Measurements from ENCODE around the gene SFXN5.

SFXN5 gene

DNA sequence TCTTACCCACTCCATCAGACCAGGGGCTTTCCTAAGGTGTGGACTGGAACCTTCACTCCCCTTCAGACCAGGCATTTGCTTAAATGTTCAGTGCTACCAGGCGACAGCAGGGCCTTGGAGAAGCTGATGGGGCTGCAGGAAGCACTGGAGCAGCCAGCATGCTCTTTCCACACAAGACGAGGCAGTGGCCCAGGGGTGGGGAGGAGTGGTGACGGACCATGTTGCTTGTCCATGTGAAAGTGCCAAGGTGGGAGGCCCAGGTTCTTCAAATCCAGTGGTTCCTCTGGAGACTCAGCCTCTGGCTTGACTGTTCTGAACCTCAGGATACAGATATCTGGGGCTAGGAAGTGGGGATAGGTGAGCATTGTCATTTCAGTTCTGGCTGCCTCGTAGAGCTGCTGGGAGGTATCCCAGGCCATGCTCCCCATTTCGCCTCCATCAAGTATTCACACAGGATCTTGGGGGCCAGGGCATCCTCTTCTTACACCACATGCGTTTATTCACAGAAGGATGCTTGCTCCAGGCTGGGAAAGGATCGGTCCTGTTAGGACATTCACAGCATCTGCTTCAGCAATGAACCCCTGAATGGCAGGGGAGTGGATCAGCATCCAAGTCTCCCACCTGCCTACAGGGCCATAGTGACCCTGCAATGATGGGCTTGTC is 62.2 kb downstream of the SFXN5 start:
- no peak for DNase-seq

DNA sequence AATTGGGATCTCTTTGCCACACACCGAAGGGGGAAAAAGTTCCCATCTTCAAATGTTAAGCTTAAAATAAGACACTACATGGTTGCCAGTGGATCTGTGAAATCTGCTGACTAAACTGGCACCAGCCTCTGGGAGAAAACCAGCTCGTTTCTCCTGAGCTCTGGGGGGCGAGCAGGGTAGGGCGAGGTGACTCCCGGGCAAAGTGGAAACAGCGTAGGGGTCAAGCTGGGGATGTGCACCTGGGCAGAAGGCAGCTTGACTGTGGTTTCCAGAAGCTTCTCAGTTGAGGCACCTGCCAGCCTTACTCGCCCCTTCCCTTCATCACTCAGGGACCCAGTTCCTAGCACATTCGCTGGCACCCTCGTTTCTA is 62.8 kb downstream of the SFXN5 start:
- DNase-seq, result no peak

DNA sequence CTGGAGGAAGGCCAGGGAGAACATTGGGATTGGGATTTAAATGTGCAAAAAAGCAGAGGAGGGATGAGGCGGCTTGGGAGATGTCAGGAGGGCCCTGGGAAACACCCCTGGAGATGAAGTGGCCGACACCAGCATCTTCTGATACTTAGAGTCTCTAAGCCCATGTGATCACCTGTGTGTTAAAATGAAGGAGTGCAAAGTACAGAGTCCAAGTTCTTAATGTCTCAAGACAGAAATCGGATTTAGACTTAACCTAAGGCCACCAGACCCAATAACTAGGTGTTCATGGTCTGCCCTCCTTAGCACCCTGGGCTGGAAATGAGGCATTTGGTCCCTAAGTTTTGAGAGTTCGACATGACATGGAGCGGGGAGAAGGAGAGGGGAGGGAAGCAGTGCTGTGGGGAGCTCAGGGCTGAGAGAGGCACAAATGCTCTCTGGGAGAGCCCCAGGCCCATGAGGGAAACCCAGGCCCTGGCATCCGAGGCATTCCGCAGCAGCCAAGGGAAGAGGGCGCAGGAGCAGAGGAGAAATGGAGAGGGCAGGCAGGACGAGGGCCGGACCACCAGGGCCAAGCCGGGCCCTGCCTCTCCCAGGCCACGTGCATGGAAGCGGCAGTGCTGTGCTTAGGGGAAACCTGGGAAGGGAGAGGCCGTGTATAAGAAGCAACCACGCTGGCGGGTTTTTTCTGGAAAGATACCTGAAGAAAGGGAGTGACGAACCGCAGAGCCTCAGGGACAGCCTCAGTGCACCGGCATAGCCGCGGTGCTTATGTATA is 63.3 kb downstream of the SFXN5 start:
- no peak for DNase-seq

DNA sequence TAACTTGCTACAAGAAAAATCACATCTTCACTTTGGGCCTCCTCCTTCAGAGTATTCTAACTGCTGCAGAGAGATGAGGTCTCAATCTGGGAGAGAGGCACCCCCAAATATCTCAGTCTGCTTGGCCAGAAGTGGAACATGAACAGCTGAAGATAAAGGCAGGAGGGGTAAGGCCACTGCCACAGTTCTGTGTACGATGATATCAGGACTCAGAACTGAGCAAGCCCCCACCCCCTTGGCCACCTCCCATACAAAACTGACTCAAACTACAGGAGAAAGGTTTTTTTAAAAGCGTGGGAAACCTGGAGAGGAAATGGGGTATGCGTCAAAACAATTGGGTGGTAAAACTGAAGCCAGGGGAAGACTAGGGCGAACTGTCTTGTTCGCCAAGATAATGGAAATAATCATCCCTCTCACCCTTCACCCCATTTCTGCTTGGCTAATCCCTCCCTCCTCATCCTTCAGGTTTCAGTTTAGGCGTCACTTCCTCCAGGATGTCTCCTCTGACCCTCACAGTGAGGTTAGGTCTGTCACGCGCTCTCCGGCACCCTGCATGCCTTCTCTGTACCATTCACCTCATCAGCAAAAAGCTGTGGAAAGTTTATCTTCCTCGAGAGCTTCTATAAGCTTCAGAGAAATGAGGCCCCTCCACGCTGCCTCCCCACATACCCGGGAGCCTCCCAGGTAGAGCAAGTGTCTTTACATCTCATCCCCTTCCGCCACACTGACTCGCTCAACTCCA is 64.4 kb downstream of the SFXN5 start:
- no peak for DNase-seq

DNA sequence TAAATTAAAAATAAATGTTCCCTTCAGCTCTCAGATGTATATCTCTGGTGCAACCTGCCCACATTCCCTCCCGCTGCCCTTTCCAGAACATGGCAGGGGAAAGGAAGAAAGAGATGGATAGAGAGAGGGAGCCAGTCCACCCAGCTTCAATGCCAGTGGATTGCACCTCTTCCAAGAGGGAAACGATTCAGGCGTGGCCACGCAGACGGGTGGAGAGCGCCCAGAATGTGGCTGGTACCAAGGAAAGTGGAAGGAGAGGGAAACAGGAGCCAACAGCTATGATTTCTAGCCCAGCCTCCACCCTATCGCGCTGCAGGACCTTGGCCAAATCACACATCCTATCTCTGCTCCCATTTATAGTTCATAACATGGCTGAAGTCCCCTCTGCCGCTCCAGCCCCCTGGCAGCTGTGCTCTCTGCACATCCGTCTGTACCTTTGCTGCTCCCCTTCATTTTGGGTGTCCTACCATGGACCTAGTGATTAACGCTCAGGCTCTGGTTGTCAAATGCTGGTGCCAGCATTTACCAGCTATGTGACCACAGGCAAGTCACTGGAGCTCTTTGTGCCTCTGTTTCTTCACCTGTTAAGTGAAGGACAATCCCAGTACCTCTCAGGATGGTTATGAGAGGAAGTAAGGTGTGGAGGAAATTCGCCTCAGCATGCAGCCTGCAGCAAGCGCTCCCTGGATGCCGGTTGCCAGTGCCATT is 66.5 kb downstream of the SFXN5 start:
- no peak for DNase-seq

DNA sequence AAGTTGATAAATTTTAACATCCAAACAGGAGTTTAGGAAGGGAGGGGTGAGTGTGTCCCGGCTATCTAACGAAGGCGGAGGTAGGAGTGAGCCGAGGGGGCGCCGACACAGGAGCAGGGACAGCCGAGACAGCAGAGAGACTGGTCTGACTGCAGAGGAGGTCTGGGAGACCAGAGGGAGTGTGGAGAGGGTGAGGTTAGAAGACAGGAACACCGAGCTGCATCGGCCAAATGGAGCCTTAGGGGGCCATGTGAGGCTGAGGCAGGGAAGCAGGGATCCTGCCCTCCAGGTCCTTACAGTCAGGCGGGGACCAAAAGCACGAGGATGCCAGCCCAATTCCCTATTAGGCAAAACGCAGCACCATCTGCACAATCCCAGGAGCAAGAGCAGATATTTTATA is 67.0 kb downstream of the SFXN5 start:
- DNase-seq, result no peak

DNA sequence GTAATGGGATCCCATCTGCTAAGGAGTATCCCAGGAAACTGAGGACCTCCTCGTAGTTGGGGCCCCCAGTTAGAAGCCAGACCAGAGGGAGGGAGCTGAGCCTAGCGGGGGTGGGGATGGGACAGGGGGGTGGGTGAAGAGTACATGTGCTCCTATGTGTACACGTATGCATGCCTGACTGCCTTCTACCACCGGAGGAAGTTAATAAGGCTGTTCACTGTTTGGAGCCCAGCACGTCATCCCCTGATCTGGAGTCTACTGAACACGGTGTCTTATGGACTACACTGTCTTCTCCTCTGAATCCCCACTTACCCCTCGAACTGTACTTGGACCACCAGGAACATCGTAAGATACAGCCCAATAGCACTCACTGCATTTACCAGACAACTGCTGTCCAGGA is 68.5 kb downstream of the SFXN5 start:
- DNase-seq, result no peak

DNA sequence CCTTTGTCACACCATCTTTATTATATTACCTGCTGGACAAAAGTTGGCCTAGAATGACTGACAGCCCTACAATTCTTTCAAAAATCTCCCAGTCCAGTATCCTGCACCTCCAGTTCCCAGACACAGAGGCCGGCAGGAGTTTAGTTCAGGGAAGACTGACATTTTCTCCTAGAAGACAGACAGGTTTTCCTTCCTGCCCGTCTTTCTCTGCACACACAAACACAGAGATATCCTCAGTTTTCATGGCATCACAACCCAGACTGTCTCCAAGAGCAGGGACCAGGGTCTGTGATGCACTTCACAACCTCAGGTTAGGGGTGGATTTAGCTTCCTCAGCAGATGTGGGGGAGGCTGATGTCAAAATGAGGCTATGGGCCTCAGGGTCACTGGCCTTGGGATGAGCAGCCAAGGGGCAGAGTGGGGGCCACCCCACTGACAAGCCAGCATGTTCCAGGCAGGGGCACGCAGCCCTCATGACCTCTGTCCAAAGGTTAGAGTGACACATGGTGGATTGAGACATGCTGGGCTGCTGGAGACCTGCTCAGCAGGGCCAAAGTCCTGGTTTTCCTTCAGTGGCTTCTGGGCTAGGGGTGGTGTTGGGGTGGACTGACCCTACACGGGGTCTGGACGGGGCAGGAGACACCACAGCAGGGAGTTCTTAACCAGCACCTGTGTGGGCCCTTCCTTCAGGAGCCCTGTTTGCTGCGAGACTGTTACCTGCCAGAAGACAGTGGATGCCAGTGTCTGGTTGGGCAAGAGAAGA is 70.5 kb downstream of the SFXN5 start:
- no peak for DNase-seq

DNA sequence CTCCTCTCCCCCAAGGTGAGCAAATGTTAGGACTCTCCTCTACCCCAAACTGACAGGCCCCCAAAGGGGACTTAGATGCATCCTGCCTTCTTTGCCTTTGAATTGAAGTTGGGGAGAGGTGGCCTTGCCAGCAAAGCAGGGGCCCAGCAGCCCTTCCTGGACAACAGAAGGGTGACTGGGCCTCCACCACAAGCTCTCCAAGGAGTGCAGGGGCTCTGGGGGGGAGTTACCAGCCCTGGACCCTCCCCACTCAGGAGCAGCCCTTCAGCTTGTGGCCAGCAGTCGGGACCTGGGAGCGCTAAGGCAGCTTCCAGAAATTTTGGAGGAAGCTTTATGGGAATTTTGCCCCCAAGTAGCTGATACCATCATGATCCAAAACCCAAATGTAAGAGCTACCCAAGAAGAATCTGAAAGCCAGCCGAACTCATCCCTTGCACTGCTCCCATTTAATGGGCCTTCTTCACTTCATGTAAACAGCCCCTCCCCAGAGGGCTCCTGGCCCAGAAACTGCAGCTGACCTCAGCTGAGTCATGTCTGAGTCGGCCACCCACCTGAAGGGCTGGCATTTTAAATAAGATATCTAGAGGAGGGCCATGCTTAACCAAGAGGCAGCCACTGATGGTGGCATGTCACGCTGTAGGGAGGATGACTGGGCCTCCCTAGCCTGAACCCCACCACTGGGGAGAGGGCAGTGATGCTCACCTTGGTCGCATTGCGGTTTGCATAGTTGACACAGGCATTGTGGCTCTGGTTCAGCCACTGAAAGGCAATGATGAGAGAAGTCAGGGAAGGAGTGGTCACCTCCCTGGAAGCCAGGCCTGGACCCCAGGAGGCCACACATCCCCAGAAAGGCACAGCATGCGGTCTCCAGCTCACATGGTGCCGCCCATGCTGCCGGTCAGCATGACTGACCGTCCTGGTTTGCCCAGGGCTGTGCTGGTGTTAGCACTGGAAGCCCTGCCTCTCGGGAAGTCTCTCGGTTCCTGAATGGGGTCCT is 71.5 kb downstream of the SFXN5 start:
- DNase-seq, result no peak

DNA sequence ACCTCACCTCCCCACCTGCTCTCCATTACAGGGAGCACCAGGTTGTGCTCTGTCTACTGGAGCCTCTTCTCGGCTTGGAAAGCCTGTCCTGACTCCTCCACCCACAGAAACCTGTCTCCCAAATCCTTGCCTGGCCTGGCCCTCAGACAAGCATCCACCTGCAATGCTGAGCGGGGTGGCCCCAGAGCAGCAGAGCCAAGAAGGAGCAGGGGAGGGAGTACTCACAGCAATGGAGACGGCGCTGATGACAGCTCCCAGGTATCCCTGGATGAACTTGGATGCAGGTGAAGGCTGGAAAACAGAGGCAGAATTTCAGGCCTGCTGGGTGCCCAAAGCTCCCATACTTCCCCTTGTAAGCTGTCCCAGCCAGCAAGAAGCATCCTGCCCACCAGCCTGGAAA is 72.8 kb downstream of the SFXN5 start:
- DNase-seq, result no peak

DNA sequence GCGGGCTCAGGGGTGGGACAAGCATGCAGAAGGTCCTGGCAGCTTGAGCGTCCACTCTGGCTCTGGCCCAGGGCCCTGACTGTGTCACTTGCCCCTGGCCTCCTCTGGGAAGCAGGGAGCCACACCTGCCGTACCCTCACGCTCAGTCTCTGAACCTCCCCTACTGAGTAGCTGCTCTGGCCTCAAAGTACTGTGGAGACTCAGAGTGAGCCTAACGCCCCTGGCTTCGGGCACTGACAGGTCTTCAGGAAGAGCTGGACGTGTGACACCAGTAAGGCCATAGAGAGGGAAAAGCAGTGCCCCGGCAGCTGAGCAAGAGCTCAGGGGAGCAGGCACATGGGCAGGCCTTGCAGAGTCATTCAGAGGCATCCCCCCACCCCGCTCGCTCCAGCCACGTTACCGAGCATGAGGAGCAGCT is 73.3 kb downstream of the SFXN5 start:
- DNase-seq, result no peak

DNA sequence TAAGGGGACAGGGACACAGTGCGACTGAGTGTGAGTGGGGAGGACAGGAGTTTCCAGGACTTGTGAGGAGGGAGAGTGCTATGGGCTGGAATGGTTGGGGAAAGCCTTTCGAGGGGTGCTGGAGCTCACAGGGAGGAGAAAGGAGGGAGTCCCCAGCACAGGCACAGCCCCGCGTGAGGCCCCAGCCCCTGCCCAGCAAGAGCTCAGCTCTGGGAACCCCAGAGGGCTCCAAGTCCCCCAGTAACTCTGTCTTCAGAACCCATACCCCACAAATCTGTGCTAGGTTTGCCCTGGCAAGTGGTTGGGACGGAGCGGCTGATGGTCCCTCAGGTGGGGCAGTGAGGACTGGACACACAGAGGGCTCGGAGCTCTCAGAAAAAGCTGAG is 75.4 kb downstream of the SFXN5 start:
- DNase-seq, result no peak

DNA sequence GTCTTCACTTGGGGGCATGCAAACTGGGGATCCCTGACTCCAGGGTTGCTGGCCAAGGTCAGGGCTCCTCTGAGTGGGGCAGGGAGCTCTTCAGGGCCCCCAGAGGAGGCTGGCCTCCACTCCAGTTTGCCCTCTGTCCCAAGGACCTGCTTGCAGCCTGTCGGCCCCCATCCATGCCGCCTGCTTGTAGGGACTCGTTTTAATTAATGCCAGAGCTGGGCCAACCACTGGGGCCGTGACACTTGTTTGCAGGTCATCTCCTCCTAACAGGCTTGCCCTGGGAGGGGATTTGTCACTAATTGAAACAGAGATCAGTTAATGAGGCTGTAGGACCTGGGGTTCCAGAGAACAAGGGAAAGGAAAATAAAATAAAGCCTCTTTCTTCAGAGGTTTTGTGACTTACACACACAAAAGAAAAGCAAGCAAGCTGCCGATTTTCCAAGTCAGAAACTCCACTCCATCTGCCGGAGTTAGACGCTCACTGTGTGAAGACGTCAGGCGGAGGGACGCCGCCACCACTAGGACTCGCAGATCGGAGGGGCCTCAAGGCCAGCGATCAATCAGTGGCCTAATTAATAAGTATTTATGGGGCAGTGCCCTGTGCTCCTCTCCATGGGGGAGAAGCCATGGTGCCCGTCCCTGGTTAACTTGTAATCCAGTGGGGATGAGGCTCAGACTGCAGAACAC is 75.9 kb downstream of the SFXN5 start:
- DNase-seq, result no peak

DNA sequence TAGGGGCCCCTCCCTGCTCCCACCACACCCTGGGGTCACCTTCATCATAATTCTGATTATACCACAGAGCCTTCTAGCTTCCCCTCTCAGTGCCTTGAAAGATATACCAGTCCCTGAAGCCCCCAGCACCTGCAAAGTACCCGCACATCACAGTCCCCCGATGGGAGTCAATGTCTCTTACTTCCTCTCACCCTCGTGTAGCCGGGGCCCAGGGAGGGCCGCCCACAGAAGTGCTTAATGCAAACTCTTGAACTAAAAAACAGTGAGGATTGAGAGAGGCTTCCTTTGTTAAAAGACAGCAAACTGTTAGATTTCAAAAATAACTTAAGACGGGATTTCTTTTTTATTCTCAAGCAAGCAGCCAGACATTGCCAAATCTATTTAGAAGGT is 76.5 kb downstream of the SFXN5 start:
- no peak for DNase-seq

DNA sequence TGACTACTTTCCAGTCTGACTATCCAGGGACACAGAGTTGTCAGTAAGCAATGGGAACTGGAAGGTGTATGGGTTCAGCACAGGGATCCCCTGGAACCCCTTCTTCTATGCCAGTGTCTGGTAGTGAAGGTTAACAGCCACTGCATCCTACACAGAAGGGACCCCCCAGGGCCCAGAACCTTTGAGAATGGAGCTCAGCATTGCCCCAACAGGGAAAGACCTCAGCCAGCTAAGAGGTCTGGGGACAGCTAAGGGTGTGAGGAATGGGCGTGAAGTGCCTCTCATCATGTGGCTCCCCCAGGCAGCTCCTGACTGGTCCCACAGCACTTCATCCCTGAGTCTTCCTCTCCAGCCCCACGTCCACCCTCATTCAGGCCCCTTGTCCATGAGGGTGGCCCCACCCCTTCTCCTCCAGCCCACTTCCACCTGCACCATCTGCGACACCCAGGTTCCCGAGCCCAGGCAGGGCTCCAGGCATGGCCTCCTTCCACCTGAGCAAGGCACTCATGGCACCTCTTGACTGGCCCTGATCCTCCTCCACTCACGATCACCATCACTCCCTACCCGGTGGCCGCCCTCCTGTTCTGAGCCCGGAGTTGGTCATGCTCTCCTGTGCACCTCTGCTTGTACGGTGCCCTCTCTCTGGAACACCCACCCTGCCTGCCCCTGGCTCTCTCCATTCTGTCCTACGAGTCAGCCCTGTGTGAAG is 77.1 kb downstream of the SFXN5 start:
- no peak for DNase-seq

DNA sequence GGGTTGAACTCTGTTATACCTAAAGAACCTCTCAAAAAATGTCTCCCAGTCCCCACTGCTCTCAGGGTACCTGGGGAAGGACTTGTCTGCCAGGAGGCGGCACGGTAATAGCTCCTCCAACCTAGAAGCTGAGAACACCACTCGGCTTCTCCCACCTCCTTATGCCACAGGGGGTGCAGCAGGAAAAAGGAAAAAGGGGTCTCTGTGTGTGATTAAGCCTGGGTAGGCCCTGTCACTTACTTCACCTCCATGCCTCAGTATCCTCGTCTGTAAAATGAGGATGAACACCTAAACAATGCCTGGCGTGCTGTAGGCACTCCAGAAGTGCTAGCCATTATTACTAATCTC is 77.6 kb downstream of the SFXN5 start:
- DNase-seq, result no peak

DNA sequence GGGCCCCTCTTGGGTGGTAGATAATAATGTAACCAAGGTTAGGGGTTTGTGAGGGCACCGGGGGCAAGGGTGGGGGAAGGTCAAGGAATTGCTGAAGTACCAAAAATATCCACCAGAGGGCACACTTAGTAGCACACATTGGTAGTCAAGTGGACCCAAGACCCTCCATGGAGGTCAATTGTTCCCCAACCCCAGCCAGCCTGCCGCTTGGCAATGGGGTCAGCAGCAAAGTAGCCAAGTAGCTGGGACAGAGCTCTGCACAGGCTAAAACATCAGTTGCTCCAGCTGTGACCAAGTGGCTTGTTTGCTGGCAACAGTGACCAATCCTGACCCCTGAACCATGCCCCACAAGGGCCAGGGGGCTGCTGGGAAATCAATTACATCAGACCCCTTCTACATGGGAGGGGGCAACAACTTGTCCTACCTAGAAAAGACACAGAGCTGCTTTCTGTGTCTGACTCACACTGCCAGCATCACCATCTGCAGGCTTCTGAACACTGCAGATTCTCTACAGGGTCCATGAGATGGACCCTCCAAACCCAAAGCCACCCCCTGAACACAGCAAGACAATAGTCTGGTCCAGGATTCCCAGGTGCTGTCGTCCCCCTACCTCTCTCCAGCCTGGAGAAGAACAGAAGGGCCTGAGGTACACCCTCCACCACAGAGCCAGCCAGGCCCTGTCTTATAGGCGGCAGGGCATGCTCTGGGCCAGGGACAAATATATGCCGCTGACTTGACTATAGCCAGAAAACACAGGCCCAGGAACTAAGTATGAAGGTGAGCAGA is 78.2 kb downstream of the SFXN5 start:
- no peak for DNase-seq

DNA sequence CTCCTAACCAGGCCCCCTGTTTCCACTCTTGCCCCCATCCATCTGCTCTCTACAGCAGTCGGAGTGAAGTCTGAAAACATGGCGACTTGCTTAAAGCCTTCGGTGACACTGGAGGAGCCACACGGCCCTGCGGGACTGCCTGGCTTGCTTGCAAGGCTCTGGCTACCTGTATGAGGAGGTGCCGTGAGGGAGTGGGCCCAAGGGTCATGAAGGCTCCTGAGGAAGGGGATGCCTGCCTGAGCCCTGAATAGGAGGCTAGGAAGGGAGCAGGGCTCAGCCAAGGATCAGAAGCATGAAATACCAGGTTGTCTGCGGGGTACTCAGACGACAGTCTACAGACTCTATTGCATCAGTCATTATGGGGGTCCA is 78.8 kb downstream of the SFXN5 start:
- no peak for DNase-seq

DNA sequence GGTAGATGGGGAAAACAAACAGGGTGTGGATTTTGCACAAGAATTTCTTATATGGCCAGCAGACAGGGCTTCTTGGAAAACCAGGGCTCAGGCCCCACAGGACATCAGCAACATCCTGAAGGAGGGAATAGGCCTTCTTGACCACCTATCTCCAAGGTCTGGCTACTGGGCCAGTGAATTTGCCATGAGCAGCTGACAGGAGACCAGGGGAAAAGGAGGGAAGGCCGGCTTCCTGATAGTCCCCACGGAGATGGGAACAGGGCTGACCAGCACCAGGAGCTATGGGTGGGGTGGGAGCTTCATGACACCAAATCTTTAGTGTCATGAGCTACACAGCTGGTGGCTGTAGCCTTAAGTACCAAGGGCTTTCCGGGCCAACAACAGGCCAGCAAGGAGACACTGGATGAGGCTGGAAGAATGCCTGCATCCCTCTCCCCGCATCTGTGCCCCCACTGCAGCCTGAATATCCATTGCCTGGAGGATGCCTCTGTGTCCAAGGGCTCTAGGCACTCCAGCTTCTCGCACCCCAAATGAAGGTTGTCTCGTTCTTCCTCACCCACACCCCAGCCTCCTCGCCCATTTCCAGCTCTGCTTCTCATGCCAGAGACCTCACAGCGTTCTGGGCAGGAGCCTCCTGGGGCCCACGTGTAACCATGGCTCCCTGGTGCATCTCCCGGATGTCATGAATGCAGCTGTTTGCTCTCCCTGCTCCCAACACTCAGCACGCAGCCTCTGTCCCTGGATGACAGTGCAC is 79.4 kb downstream of the SFXN5 start:
- no peak for DNase-seq

All from NCI-H2171 (cell line).